ENCODE measurements around the gene CD7. TPM values are rescaled to one million over a fixed set of nuclear protein-coding genes. Genes with fewer than 3 reads are reported as not detected.

Gene CD7
- total RNA-seq, 2 donors from 2014 or later, result 0.55 to 0.80 TPM

DNA sequence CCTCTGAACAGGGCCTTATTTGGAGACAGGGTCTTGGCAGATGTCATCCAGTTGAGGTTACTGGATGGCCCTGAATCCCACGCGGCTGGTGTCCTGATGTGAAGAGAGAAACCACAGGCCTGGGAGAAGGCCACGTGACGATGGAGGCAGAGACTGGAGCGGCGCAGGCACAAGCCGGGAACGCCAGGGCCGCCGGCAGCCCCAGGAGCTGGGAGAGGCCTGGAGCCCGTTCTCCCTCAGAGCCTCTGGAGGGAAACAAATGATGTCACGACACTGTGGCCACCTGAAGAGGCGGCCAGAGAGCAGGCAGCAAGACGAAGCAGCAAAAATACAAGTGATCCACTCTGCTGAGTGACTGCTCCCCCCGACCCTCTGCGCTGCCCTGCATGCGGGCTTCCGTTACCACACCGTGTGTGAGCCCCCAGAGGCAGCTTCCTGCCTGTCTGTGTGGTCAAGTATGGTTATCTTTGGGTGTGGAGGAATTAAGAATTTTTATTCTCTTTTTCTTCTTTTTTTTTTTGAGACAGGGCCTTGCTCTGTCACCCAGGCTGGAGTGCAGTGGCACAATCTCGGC is 11.6 kb downstream of the CD7 start:
- Histone ChIP-seq H3K9ac (ENCODE audit: extremely low read depth, low read length, poor library complexity, severe bottlenecking) (no peak overlapping the region), H3K4me1 (ENCODE audit: control insufficient read depth, insufficient read depth, low read length) (no peaks in the 10 kb centered on the region), H3K36me3 (ENCODE audit: control insufficient read depth, insufficient read depth, low read length) (no peaks in the 10 kb centered on the region), H3K4me3 (ENCODE audit: low read length) (no peak overlapping the region), H3K27ac (ENCODE audit: low read depth, low read length) (no peak overlapping the region), H3K27me3 (ENCODE audit: control insufficient read depth, insufficient read depth, low read length, poor library complexity, severe bottlenecking) (no peaks in the 10 kb centered on the region), H3K9me3 (ENCODE audit: control insufficient read depth, low read length) (no peaks in the 10 kb centered on the region)
- Mint-ChIP-seq H3K9me3 (no peaks in the 10 kb centered on the region), H3K4me1 (no peaks in the 10 kb centered on the region), H3K36me3 (ENCODE audit: low read depth) (no peaks in the 10 kb centered on the region), H3K27me3 (ENCODE audit: insufficient read depth) (peaks cover 7% of the 10 kb centered on the region), H3K4me3 (no peak overlapping the region), H3K27ac (no peak overlapping the region)
- DNase-seq, result no peak
- 92 to 93% methylated on average over 15 to 20 of the region's 20 CpGs for WGBS, 2 experiments (ENCODE audit: insufficient coverage in 1 of 2, insufficient read length in 1 of 2)
- TF ChIP-seq CTCF (conservative IDR thresholded peaks at IDR 0.05), result no peak

GRCh38 chr17:82304826-82305726 is 12.3 kb downstream of the CD7 start:
- WGBS, 2 experiments (ENCODE audit: insufficient coverage in 1 of 2, insufficient read length in 1 of 2), result 91 to 94% methylated on average over 15 to 23 of the region's 23 CpGs
- Histone ChIP-seq H3K4me3 (ENCODE audit: low read length) (no peak overlapping the region), H3K4me1 (ENCODE audit: control insufficient read depth, insufficient read depth, low read length) (no peaks in the 10 kb centered on the region), H3K9ac (ENCODE audit: extremely low read depth, low read length, poor library complexity, severe bottlenecking) (no peak overlapping the region), H3K27ac (ENCODE audit: low read depth, low read length) (no peak overlapping the region), H3K36me3 (ENCODE audit: control insufficient read depth, insufficient read depth, low read length) (no peaks in the 10 kb centered on the region), H3K27me3 (ENCODE audit: control insufficient read depth, insufficient read depth, low read length, poor library complexity, severe bottlenecking) (no peaks in the 10 kb centered on the region), H3K9me3 (ENCODE audit: control insufficient read depth, low read length) (no peaks in the 10 kb centered on the region)
- Mint-ChIP-seq H3K4me3 (no peak overlapping the region), H3K4me1 (no peaks in the 10 kb centered on the region), H3K27me3 (ENCODE audit: insufficient read depth) (peaks cover 7% of the 10 kb centered on the region), H3K36me3 (ENCODE audit: low read depth) (no peaks in the 10 kb centered on the region), H3K9me3 (no peaks in the 10 kb centered on the region), H3K27ac (no peak overlapping the region)
- no peak for TF ChIP-seq CTCF (conservative IDR thresholded peaks at IDR 0.05)
- DNase-seq, result no peak

DNA sequence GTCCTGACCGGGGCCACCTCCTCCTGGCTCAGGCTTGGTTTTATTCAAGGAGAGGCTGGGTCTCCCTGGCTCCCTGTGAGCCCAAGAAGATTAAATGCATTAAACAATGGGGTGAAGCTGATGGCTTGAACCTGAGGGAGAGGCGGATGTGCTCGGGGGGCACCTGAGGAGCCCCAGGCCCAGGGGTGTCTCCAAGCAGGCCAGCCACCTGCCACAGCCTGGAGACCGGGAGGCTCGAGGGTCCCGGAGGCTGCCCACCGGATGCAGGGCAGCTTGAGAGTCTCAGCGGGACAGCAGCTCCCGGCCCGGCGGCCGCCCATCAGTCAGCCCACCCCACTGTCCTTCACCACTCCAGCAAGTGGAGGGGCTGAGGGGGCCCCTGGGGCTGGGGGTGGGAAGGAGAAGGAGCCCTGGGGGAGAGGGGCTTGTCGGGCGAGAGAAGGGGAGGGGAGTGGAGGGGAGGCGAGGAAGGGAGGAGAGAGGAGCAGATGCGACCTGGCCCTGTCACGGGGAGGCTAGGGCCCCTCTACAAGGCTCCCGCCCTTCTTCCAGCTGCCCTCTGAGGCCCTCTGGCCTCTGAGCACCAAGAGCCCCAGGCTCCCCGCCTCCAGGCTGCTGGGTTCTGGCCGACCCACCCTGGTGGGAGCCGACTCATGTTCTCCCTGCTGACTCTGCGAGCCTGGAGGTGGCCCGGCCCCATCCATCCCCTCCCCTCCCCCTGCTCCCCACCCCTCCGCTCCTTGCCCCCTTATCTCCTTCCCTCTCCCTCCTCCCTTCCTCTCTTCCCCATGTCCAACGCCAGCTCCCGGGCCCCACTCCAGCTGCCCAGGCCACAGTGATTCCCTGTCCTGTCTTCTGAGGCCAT is 13.2 kb downstream of the CD7 start:
- WGBS, 2 experiments (ENCODE audit: insufficient coverage in 1 of 2, insufficient read length in 1 of 2), result 87 to 95% methylated on average over 10 to 21 of the region's 26 CpGs
- H3K36me3 Mint-ChIP-seq (ENCODE audit: low read depth), result no peaks in the 10 kb centered on the region

More for the DNA sequence above, 13.2 kb downstream of the CD7 start:
- Mint-ChIP-seq H3K4me1 (no peaks in the 10 kb centered on the region), H3K27ac (no peak overlapping the region), H3K27me3 (ENCODE audit: insufficient read depth) (peaks cover 6% of the 10 kb centered on the region), H3K9me3 (no peaks in the 10 kb centered on the region), H3K4me3 (no peak overlapping the region)
- Histone ChIP-seq H3K27me3 (ENCODE audit: control insufficient read depth, insufficient read depth, low read length, poor library complexity, severe bottlenecking) (no peaks in the 10 kb centered on the region), H3K9me3 (ENCODE audit: control insufficient read depth, low read length) (no peaks in the 10 kb centered on the region), H3K4me3 (ENCODE audit: low read length) (no peak overlapping the region), H3K9ac (ENCODE audit: extremely low read depth, low read length, poor library complexity, severe bottlenecking) (no peak overlapping the region), H3K27ac (ENCODE audit: low read depth, low read length) (no peak overlapping the region), H3K4me1 (ENCODE audit: control insufficient read depth, insufficient read depth, low read length) (no peaks in the 10 kb centered on the region), H3K36me3 (ENCODE audit: control insufficient read depth, insufficient read depth, low read length) (no peaks in the 10 kb centered on the region)
- no peak for DNase-seq
- TF ChIP-seq CTCF (conservative IDR thresholded peaks at IDR 0.05), result no peak
